GM03348 (cell line): ENCODE results near the gene PARD3B.
A peak's percentile ranks its signal among the peaks of the same experiment; 100 is the strongest.

Source experiments
- DNase-seq: peaks from one replicate; pipeline ENCODE4 v3.0.0; 2012; ENCODE audit warnings: low spot score

Gene PARD3B

DNA sequence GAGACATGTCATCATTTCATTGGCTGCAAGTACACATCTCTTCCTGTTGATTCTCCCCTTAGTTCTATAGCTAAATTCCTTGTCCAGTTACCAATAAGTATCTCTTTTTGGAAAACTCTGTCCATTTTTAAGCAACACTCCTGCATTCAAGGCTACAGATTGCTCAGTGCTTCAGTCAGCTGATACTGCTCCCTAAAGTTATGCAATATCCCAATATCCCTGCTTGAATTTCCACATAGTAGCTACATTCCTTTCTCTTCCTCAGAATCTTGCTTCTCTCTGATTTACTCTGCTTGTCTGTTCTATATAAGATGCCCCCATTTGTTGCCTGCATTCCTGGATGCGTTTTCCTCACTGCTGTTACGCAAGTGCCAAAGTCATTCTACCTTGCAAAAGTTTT lies 109.8 kb downstream of the PARD3B start:
- peak; percentile 48 for DNase-seq

- no peak for DNase-seq
These were observed 110.4 kb downstream of the PARD3B start for GRCh38 chr2:204655626-204656025.

GRCh38 chr2:204657024-204657423 lies 111.7 kb downstream of the PARD3B start:
- no peak for DNase-seq

- no peak for DNase-seq
These were observed 117.7 kb downstream of the PARD3B start for GRCh38 chr2:204662956-204663355.

DNA sequence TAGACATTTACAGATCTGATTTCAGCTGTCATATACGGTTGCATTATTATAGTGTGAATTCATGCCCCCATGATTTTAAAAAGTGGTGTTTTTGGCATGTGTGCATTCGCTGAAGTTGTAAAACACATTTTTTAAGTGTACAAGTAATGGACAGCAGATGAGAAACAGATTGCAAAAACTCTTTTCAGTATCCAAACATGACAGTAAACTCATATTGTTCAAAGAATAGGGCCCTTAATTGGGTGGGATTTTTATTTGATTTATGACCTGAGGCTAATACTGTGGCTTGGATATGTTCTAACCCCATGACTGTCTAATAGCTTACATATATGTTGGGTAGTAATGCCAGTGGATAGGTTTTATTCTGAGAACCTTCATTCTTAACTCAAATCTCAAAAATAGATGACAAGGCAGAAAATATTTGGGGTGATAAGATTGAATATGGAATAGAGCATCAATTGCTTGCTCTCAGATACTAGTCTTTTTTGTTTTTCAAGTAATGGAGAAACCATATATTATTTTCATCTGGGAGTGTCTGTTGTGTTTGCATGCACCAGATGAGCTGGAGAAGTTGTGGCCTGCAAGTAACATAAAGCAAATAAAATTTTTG lies 118.6 kb downstream of the PARD3B start:
- DNase-seq = no peak

DNA sequence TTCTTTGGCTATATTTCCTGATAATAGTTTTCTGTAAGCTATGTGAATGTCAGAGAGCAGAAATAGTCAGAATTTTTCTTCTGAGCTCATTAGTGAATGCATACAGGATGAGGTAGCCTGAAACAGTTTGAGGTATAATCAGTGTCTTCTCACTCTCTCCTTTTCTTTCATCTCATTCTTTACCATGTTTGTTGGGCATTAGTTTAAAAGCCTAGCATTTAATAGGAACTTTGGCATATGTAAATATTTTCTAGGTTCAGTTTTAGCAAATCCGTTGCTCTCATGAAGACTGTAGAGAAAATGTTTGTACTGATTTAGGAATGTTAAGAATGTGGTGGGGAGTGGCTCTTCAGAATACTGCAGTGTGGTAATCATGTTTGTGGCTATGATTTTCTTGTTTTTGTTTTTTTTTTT lies 119.4 kb downstream of the PARD3B start:
- peak; percentile 53 for DNase-seq

- DNase-seq = peak; percentile 59
These were observed 119.9 kb downstream of the PARD3B start for GRCh38 chr2:204665207-204665606.

DNA sequence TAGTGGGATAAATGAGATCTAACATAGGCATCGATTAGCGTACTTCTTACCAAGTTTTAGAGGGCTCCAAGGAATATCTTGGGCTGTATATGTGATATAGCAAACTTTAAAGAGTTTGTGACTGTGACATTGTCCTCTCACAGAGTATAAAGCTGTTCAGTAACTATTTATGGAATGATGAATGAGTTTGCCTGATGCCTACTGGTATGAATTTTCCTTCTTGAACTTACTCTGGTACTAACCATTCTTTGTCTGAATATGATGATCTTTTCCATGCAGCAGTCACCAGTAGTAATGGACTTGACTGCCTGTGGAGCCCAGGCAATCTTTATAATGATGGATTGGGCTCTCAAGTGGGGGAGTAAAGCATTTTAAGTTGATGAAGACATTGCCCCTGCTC lies 120.5 kb downstream of the PARD3B start:
- no peak for DNase-seq

- DNase-seq = no peak
These were observed 122.7 kb downstream of the PARD3B start for GRCh38 chr2:204667990-204668389.

DNA sequence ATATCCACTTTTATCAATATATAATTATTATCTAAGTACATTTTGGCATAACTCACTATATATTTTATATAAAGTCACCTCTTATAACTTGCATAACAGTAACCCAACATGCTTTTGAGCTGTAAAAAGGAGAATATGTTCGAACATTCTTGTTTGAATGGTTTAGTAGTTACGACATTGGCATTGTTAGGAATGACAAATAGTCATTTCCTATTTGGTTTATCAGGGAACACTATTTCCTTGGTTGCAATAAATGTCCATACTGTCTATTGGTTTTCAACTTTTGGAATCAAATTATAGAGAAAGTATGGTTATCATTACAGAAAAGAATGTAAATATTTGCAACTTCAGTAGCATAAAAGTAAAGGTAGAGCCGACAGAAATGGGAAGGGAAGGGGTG lies 124.1 kb downstream of the PARD3B start:
- DNase-seq = no peak

GRCh38 chr2:204670124-204670523 lies 124.8 kb downstream of the PARD3B start:
- DNase-seq = no peak

DNA sequence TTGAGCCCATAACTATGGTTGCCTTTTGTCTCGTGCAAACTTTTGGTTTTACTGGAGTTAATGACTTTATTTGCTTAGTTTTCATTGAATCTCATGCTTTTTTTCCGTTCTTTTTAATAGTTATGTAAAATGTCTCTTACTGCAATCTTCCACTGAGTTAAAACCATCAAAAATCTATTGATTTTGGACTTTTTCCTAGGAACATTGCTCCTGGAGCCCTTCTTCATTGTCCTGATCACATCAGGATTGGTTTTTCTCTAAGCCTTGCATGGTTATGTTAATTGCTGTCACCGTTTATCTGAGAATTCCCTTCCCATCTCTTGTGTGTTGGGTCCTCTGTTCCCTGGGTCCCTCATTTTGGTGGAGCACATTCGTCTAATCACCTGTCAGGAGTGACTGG lies 125.5 kb downstream of the PARD3B start:
- no peak for DNase-seq

DNA sequence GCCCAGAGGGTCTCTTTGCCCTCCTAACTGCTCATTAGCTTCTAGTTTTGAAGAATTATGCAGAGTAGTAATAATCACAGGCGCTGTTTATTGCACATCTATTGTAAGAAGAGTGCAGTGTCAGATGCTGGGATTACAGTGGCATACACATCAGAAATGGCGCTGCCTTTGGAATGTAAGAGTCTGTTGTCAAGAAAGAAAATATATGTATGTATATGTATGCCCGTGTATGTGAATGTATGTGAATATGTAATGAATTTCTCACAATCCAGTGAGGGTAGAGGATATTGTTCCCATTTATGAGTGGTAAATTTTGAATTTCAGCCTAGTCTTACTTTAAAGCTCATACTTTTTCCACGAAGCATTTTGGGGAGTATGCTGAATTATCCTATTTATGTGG lies 127.5 kb downstream of the PARD3B start:
- no peak for DNase-seq

DNA sequence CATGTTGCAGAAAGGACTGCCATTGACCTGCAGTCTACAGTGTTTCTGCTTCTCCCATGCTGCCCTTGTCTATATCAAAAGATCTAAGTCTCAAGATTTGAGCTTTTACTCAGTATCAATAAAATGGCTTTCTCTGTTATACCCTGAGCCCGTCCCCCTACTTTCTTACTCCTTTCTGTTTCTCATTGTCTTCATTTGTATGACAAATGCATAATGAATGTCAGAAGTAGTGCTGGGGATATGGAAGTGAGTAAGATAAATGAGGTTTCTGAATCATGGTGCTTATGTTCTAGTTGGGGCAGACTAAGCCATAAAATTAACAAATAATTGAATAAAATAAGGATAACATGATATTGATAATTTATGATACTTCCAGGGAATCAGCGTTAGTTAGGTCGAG lies 128.6 kb downstream of the PARD3B start:
- DNase-seq = peak; percentile 5

DNA sequence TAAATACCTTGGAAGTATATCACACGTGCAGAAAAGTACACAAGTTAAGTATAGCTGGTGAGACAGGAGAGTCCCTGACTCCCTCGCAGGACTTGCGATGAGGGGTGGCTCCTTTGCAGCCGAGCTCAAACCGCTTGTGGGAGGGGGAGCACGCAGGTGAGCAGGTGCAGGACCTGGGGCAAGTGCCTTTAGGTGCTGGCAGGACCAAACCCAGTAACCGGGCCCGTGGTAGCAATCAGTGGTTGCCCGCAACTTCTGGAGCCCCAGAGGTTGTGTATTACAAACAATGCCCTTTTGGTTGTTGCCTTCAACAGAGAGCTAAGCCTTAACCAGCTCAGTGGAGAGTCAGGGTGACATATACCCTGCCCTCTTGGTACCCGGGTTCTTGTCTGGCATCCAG lies 132.8 kb downstream of the PARD3B start:
- no peak for DNase-seq

GRCh38 chr2:204680576-204680975 lies 135.3 kb downstream of the PARD3B start:
- peak; percentile 14 for DNase-seq

DNA sequence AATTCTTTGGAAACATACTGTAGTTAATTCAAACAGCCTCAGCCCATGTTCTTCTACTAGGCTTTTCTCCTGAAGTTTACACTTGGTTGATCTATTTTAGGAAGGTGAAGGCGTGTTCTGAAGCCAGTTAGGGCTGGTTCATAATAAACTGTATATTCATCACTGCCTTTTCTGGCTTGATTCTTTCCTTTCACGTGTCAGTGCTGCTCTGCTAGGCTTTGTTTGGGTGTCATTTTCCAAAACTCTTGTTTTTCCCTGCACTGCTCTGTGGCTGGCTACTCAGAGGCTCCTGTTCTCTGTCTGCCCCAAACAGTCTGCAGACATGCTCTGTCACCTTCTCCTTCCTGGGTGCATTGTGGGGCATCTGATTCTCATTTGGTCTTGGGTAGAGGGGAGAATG lies 136.1 kb downstream of the PARD3B start:
- DNase-seq = peak; percentile 7

GRCh38 chr2:204683384-204683783 lies 138.1 kb downstream of the PARD3B start:
- no peak for DNase-seq

DNA sequence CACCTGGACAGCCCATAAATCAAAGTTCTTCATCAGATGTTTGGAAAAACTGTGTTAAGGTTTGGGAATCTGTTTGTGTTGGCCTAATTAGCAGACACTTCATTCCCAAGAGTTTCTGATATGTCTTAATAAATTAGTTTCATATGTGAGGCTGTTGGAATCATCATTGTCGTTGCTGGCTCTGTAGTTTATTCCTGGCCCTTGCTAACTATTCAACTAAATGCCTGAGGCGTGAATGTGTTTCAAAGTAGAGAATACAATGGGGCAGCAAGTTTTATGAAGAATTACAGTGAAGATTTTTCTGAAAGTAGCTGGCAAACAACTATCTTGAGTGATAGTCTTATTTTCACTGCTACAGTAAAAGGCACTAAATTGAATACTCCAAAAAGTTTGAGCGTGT lies 141.1 kb downstream of the PARD3B start:
- DNase-seq = peak; percentile 27

DNA sequence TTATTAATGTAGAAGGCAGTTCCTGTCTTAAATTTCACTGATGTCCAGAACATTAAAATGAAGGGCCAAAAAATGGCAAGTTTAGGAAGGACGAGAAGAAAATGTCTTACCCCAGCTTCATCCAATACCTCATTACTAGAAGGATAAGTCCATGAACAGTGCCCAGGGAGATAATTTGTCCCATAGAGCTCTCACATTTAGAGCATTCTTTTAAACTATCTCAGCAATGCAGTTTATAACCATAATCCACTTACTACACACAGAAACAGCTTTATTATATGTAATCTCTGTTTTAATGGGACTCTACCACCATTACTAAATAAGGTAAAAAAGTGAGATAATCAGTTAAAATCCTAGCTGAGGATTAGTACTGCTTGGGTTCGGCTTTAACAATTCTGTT lies 142.5 kb downstream of the PARD3B start:
- peak; percentile 4 for DNase-seq

GRCh38 chr2:204691911-204692510 lies 146.7 kb downstream of the PARD3B start:
- DNase-seq = peak; percentile 47

- DNase-seq = no peak
These were observed 147.5 kb downstream of the PARD3B start for GRCh38 chr2:204692790-204693189.

GRCh38 chr2:204693262-204693661 lies 148.0 kb downstream of the PARD3B start:
- DNase-seq = no peak

DNA sequence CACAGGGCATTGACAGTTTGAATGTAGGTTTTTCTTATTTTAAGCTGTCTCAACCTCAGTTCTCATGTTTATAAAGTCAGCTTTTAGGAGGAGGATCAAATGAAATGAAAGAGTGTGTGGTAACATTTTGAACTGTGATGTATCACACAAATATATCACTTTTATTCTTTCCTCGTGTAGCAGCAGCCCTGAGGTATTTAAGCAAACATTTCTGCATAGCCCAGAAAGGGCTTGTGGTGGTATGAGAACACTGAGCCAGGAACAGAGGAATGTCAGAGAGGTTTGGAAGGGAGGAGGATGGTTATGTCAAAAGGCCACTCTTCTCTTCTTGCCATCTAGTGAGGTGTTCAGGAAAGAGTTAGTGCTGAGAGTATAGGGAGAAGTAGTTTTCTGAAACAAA lies 150.2 kb downstream of the PARD3B start:
- DNase-seq = peak; percentile 66
